Mammary epithelial cell (primary cell): ENCODE data around the gene BCR.

Experiments used
- CTCF ChIP-seq, 2 donors: IDR thresholded peaks in 1 of 2; conservative IDR thresholded peaks in 1 of 2; 2 replicates each; pipeline ENCODE4 v1.5.1; 2011 to 2012; ENCODE audit warnings: inconsistent platforms in 2 of 2, low read length in 2 of 2, mild to moderate bottlenecking in 2 of 2, control low read depth in 1 of 2, low read depth in 1 of 2; ENCODE audit not compliant: insufficient read depth in 1 of 2; ENCODE audit errors: extremely low read depth in 1 of 2
- EZH2 ChIP-seq: IDR thresholded peaks from 2 replicates; pipeline ENCODE4 v1.6.1; 2012; ENCODE audit warnings: low read length, inconsistent platforms, borderline replicate concordance

GRCh38 chr22:23199159-23199558 lies 18.9 kb downstream of the BCR start:
- no peak for TF ChIP-seq CTCF (conservative IDR thresholded peaks at IDR 0.05 in 1 of 2, IDR thresholded peaks at IDR 0.05 in 1 of 2; ENCODE audit: extremely low read depth in 1 of 2, insufficient read depth in 1 of 2, low read depth in 1 of 2, low read length in 2 of 2)
- no peak for TF ChIP-seq EZH2
